Heart left ventricle (tissue), 16 donors: Measurements from ENCODE around the gene TBC1D7. TPM values are rescaled to one million over a fixed set of nuclear protein-coding genes. Genes with fewer than 3 reads are reported as not detected.
A peak's percentile ranks its signal among the peaks of the same experiment; 100 is the strongest.

Experiments used
- ATAC-seq, 4 donors: fragments of 200-7000 bp; cut with Tn5 transposase; one replicate each; pipeline ENCODE4 v1.9.1; 2020 to 2022; ENCODE audit warnings: moderate library complexity in 4 of 4, mild to moderate bottlenecking in 3 of 4, moderate number of reproducible peaks in 1 of 4
- DNase-seq, 5 donors: peaks; one replicate each; pipeline ENCODE4 v3.0.0-alpha.2; 2020
- H3K27ac ChIP-seq, 12 donors: fragments of 200-600 bp; sonication (generic) in 4 of 12; one replicate each; pipeline versions ENCODE4 v1.5.0 to v1.8.0; 2016 to 2022; ENCODE audit warnings: mild to moderate bottlenecking in 2 of 12
- H3K27me3 ChIP-seq, 9 donors: fragments of 200-600 bp; sonication (generic) in 2 of 9; one replicate each; pipeline versions ENCODE4 v1.5.1 to v1.8.0; 2016 to 2022; ENCODE audit warnings: mild to moderate bottlenecking in 3 of 9
- H3K36me3 ChIP-seq, 9 donors: fragments of 200-600 bp; sonication (generic) in 2 of 9; one replicate each; pipeline versions ENCODE4 v1.5.0 to v1.8.0; 2018 to 2022; ENCODE audit warnings: mild to moderate bottlenecking in 2 of 9
- H3K4me1 ChIP-seq, 12 donors: fragments of 200-600 bp; sonication (generic) in 4 of 12; one replicate each; pipeline versions ENCODE4 v1.5.0 to v1.8.0; 2016 to 2022; ENCODE audit warnings: mild to moderate bottlenecking in 3 of 12
- H3K4me3 ChIP-seq, 12 donors: fragments of 200-600 bp; sonication (generic) in 4 of 12; one replicate each; pipeline versions ENCODE4 v1.5.0 to v1.8.0; 2017 to 2022; ENCODE audit warnings: mild to moderate bottlenecking in 9 of 12, moderate library complexity in 4 of 12
- H3K9me3 ChIP-seq, 12 donors: fragments of 200-600 bp; sonication (generic) in 4 of 12; one replicate each; pipeline versions ENCODE4 v1.5.0 to v1.8.0; 2016 to 2022; ENCODE audit warnings: mild to moderate bottlenecking in 1 of 12
- POLR2A ChIP-seq, 2 donors: fragments of 450-650 bp; IDR thresholded peaks; one replicate each; pipeline ENCODE4 v1.6.1; 2017; ENCODE audit warnings: antibody characterized with exemption in 2 of 2, mild to moderate bottlenecking in 2 of 2, moderate library complexity in 2 of 2
- WGBS, 4 donors: extraction: QIAGEN DNeasy Blood & Tissue Kit in 2 of 4; methylation state at CpG; one replicate each; pipeline versions ENCODE4 v1.1.5 to v1.1.7; 2013 to 2018; 5-methylcytosine and 5-hydroxymethylcytosine counted together
- intact Hi-C, 10 donors: fragments of 100-400 bp; cut with DNase I; formaldehyde crosslinking; loops; one replicate each; pipeline versions ENCODE4 v1.11.1 to v1.14.2; 2022
- polyA plus RNA-seq, 2 donors: library from polyadenylated mRNA; stranded (reverse); fragments of 200-250 nt; gene quantifications; one replicate each; pipeline ENCODE4 v1.2.3, GENCODE V29; 2013
- total RNA-seq, 9 donors: library from RNA; depleted of rRNA in 2 of 9; stranded (reverse); fragments of >200 nt in 2 of 9; fragmentation: NEBNext Ultra II Directional in 3 of 9; extraction: Animal tissue kit (Norgen Biotek cat#: 25700) in 3 of 9; gene quantifications; one replicate each; pipeline versions ENCODE4 v1.1.0 to v1.2.4, GENCODE V29; 2016 to 2023
- TF ChIP-seq, protein P1 (sequence below), 12 donors: fragments of 200-600 bp; sonication (generic) in 4 of 12; IDR thresholded peaks; one replicate each; pipeline versions ENCODE4 v1.5.0 to v1.8.0; 2018 to 2022; ENCODE audit warnings: antibody characterized with exemption in 12 of 12, mild to moderate bottlenecking in 5 of 12
- donor health status: ischemic (EF 13 %, LVEDD 7.1; RV severe dilation, severe dysfunction).
- donor health status: healthy with polysubstance abuse.
- donor health status: DM: no; HTN: yes; CAD: no.
- donor health status: DM: no; HTN: no; CAD: no.
- donor health status: ischemic (EF 25% LVEDD 6.9; RV normal size, moderate dysfunction).
- donor health status: ischemic (EF 25% LVEDD 5.7; RV mildly dilated, moderate dysfunction).
- donor health status: healthy.
- donor health status: DM: yes; HTN: yes; CAD: no.
- donor health status: ischemic (EF 35%, LVEDD 5.7; RV mildly dilated, moderate dysfunction).
- donor health status: nonischemic (EF 11% LVEDD 7.7; RV severe dilation, severe dysfunction).
- donor health status: DM: yes; HTN: yes; CAD: no.
- donor health status: PGD.
- donor health status: ischemic (EF 29% LVEDD 5.4; RV normal size, mild dysfunction).
- donor health status: nonischemic (EF 23%, LVEDD 6.1; RV moderate dilation, normal function).

Gene TBC1D7
- total and polyA plus RNA-seq, 11 donors: 17.0 to 31.9 (median 22.9) TPM

DNA sequence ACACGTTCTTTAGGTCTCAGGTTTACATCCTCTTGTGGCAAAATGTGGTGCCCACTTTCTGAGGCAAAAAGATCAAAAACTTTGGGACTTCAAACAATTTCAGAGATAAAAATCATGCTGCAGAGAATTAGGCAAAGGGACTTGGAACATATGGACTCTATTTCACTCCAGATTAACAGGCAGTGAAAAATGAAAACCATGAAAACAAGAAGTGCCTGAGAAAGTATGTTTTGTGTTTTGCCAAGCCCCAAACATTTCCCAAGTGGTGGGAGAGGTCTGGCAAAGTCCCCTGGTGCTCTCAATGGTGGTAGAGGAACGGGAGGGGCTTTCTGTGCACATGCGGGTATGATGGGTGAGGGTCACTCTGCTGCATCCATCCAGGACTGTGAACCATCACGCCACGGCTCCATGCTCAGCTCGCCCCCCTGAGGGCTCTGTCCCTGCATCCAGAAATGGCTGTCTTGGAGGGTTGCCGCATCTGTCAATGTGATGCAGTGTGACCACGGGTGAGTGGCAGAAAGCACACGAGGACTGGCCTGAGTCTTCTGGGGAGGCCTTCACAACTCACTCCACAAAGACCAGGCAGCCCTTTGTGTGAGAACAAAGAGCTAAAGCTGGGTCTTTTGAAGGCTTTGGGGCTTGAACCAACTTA, 43.2 kb upstream of the TBC1D7 start:
- WGBS, 4 donors: 83 to 87% (median 85%) methylated on average over 9 of the region's 9 CpGs
- intact Hi-C loops: no loop called here

DNA sequence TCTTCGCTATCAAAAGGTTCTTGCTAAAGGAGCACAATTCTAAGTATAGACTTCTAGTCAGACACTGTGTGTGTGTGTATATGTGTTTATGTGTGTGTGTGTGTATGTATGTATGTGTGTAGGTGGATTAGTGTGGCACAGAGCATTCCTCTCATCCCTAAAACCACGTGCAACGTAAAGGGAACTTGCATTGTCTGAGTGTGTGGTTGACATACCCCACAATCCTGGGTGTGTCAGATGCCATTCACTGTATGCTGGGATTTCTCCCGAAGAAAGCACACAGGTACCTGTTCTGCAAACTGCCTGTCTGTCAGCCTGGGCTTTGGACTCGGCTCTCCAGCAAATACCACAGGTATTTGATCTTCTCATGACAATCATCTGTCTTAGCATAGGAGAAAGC, 42.3 kb upstream of the TBC1D7 start:
- TF ChIP-seq POLR2A (IDR thresholded peaks at IDR 0.05): no peak
- TF ChIP-seq, protein P1, sequence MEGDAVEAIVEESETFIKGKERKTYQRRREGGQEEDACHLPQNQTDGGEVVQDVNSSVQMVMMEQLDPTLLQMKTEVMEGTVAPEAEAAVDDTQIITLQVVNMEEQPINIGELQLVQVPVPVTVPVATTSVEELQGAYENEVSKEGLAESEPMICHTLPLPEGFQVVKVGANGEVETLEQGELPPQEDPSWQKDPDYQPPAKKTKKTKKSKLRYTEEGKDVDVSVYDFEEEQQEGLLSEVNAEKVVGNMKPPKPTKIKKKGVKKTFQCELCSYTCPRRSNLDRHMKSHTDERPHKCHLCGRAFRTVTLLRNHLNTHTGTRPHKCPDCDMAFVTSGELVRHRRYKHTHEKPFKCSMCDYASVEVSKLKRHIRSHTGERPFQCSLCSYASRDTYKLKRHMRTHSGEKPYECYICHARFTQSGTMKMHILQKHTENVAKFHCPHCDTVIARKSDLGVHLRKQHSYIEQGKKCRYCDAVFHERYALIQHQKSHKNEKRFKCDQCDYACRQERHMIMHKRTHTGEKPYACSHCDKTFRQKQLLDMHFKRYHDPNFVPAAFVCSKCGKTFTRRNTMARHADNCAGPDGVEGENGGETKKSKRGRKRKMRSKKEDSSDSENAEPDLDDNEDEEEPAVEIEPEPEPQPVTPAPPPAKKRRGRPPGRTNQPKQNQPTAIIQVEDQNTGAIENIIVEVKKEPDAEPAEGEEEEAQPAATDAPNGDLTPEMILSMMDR (IDR thresholded peaks at IDR 0.05): no peak

More for the DNA sequence above, 43.2 kb upstream of the TBC1D7 start:
- H3K36me3 ChIP-seq: no peaks in the 10 kb centered on the region
- no peaks in the 10 kb centered on the region for H3K9me3 ChIP-seq
- no peak for TF ChIP-seq POLR2A (IDR thresholded peaks at IDR 0.05)
- TF ChIP-seq, protein P1 (IDR thresholded peaks at IDR 0.05): no peak
- DNase-seq: no peak
- H3K4me1 ChIP-seq: peaks cover 0 to 64% (median 37%) of the 10 kb centered on the region in 12 donors
- no peaks in the 10 kb centered on the region for H3K27me3 ChIP-seq
- ATAC-seq: peak; percentile 13 to 57 (median 37)
- H3K4me3 ChIP-seq: no peak overlapping the region
- H3K27ac ChIP-seq: peak overlapping the region in 3 of 12 donors; percentile 12 to 24 (median 20)

DNA sequence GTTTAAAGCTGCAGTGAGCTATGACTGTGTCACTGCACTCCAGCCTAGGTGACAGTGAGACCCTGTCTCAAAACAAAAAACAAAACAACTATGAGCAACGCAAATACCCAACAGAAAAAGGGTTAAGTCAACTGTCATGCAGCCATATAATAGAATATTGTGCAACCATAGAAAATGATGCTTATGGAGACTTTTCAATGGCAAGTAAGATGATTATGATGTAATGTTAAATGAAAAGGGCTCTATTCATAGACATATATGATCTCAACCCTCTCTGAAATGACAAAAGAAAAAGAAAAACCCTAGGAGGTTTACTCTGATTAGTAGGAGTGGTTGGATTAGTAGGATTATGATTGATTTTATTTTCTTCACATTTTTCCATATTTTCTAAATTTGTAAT, 41.3 kb upstream of the TBC1D7 start:
- Histone ChIP-seq H3K27me3 (no peaks in the 10 kb centered on the region), H3K4me3 (no peak overlapping the region), H3K4me1 (peaks cover 0 to 56% (median 37%) of the 10 kb centered on the region in 12 donors), H3K27ac (no peak overlapping the region), H3K36me3 (peaks cover 0 to 10% (median 6%) of the 10 kb centered on the region in 9 donors), H3K9me3 (no peaks in the 10 kb centered on the region)
- 0 to 97% (median 47%) methylated on average over 1 of the region's 1 CpG for WGBS, 4 donors
- intact Hi-C loops: no loop called here
- TF ChIP-seq, protein P1 (IDR thresholded peaks at IDR 0.05): no peak
- no peak for TF ChIP-seq POLR2A (IDR thresholded peaks at IDR 0.05)
- no peak for DNase-seq
- no peak for ATAC-seq

More for the DNA sequence above, 42.3 kb upstream of the TBC1D7 start:
- Histone ChIP-seq H3K9me3 (no peaks in the 10 kb centered on the region), H3K27ac (no peak overlapping the region), H3K4me3 (no peak overlapping the region), H3K4me1 (peaks cover 0 to 60% (median 37%) of the 10 kb centered on the region in 12 donors), H3K27me3 (no peaks in the 10 kb centered on the region), H3K36me3 (no peaks in the 10 kb centered on the region)
- WGBS, 4 donors: 90 to 95% (median 92%) methylated on average over 5 of the region's 5 CpGs
- intact Hi-C loops: no loop called here
- ATAC-seq: no peak
- DNase-seq: no peak

DNA sequence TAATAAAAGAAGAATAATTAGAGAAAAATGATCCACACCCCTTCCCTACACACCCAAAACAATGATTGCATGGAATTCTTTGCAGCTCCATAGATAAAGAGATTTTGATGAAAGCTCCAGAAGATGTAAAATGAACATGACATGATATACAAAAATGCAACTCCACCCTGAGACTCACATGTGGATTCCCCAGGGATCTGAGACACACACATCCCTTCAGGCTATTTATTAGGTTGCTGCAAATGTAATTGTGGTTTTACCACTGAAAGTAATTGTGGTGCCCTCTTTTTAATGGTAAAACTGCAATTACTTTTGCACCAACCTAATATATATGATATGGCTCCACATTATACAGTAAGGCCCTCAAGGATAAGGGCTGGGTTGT, 40.4 kb upstream of the TBC1D7 start:
- Histone ChIP-seq H3K27ac (no peak overlapping the region), H3K4me1 (peaks cover 0 to 62% (median 38%) of the 10 kb centered on the region in 12 donors), H3K4me3 (no peak overlapping the region), H3K27me3 (no peaks in the 10 kb centered on the region), H3K36me3 (peaks cover 0 to 15% (median 8%) of the 10 kb centered on the region in 9 donors), H3K9me3 (no peaks in the 10 kb centered on the region)
- TF ChIP-seq, protein P1 (IDR thresholded peaks at IDR 0.05): no peak
- no peak for TF ChIP-seq POLR2A (IDR thresholded peaks at IDR 0.05)
- no peak for DNase-seq
- intact Hi-C loops: no loop called here
- no peak for ATAC-seq
